GM19035 (cell line): ENCODE measurements around the gene FAM117B.

ENCODE experiments used
- ATAC-seq: cut with Tn5 transposase; IDR thresholded peaks from one replicate; pipeline ENCODE4 v1.9.1; 2021; ENCODE audit not compliant: unreplicated experiment

Gene FAM117B

DNA sequence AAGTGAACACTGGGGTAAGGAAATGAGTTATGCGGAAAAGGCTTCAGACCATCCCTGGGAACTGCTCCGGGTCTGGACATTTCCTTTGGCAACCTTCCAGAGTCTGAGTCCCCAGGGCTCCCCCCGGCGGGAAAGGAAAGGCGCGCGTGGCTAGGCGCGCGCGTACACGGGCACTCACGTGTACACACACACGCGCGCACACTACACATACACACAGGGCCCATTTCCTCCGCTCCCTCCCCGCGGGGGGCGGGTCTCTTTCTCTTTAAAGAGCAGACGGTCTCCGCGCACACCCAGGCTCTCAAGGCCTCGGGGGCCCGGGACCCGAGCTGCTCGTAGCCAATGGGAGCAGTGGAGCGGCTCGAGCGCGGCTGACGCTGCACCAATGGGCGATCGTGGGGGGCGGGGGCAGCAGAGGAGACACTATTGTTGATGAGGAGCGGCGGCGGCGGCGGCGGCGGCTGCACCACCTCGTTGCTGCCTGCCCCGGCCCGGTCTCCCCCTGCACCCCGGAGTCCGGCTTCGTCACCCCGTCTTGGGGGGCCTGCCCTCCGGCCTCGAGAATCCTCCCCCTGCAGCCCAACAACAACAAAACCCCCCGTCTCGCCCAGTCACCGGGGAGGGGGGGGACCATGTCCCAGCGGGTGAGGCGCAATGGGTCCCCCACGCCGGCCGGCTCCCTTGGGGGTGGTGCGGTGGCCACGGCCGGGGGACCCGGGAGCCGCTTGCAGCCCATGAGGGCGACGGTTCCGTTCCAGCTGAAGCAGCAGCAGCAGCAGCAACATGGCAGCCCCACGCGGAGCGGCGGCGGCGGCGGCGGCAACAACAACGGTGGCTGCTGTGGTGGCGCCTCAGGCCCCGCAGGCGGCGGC is at the start of gene FAM117B:
Gene FAM117B, plus strand, starts transcription at position 414 of the 872 bp plus-strand sequence. Its CDS starts 219 bp downstream, at position 633.
- ATAC-seq: peak; percentile 92

DNA sequence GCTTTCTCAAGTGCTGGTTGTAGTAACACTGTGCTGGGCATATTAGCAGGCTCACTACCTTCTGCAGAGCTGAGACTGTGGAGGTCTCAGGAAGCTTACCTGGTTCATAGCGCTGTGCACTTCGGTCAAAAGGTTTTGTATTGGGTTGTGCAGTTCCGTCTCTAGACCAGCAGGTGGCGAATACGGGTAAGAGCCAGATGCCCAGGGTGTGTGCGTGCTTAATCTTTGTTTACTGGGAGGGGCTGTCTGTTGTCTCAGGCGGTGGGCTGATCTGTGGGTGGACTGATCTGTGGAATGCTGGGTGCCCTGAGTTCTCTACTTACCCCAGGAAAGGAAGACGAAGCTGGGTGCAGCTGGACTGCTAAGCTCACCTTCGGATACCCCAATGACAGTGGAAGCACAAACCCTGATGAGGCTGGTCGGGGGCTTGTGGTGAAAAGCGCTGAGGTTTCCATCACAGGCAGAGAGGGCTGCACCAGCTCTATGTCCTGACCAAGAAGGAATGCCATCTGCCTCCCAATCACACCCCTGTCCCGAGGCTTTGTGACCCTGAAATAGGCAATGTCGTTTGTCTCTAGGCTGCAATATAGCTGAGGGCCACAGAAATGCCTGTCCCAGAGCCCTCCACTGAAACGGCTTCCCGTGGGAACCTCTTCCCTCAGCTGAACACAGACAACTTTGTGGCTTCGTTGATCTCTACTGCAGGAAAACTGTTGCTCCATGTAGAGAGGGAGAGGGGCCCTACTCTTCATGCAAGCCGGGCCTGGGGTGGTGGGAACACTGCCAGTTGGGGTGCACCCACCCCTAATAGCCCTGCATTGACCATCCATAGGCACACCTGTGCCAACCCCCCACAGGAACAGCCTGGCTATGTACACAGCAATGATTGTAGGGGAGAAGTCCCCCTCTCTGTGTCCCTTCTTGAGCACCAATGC is 45.9 kb upstream of the FAM117B start:
- ATAC-seq: peak; percentile 95

DNA sequence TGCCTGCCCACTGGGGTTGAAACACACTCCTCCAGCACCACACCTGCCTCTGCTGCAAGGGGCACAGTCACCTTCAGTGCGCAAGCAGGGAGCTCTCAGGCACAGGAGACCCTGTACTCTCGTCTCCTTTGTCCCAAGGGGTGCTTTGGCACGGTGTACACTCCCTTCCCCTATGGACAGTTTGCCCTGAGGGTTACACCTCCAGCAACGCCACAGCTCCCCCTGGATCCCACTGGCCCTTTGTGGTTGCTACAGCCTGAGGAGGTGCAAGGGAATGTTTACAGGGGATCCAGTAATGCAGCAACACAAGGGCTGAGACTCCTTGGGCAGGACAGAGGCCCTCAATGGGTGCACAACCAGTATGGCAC is 45.2 kb upstream of the FAM117B start:
- no peak for ATAC-seq

DNA sequence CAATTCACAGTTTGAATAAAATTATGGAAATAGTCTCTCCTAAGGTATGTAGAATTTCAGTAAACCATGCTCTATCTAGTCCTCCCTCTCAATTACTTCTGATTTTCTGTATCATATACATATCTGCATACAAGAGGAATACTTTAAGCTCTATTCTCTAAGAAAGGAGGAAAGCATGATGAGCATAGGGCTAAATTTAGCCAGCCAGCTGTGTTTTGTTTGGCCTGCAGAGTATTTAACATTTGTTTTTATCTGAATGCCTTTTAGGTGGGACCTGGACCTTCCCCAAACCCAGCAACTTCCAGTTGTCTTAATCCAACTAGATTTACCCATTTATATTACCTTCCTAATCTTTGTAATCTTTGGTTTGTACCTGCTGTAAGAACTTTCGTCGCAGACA is 42.2 kb upstream of the FAM117B start:
- ATAC-seq: no peak

DNA sequence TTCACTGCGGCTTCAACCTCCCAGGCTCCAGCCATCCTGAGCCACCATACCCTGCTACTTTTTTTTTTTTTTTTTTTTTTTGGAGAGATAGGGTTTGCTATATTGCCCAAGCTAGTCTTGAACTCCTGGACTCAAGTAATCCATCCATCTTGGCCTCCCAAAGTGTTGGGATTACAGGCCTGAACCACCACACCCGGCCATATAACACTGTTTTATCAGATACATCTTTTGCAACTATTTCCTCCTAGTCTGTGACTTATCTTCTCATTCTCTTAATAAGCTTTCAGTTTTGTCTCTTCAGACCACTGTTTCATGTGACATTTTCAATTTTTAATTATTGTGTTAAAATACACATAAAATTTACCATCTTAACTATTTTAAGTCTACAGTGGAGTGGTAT is 35.7 kb upstream of the FAM117B start:
- no peak for ATAC-seq

DNA sequence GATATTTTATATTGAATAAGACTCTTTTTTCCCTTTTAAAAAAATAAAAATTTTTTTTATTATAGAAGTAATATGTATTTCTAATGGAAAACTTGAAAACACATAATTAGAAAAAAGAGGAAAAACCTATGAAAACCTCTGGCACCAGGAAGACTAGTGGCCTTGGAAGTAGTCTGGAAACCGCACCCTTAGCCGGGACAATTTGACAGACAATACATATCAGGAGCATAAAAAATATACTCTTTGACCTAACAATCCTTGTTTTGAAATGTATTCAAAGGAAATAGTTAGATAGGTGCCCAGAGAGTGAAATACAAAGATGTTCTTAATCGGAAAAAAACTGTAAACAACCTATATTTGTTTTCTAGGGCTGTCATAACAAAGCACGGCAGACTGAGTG is 34.9 kb upstream of the FAM117B start:
- ATAC-seq: no peak

DNA sequence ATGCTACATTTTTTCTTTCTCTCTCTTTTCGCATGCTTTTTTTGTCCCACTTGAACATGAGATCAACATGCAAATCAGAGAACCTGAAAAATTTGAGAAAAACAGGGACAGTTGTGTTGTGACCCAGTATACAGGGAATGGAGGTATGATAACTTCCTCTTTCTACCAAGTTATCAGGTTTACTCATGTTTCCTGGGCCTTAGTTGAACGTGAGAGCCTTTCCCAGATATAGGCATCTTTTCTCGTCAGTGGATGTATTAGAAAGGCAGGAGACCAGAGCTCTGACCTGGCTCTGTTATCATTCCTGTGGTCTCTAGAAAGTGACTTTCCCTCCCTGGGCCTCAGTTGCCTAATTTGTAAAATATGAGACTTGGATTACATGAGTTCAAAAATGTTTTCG is 30.1 kb upstream of the FAM117B start:
- no peak for ATAC-seq

DNA sequence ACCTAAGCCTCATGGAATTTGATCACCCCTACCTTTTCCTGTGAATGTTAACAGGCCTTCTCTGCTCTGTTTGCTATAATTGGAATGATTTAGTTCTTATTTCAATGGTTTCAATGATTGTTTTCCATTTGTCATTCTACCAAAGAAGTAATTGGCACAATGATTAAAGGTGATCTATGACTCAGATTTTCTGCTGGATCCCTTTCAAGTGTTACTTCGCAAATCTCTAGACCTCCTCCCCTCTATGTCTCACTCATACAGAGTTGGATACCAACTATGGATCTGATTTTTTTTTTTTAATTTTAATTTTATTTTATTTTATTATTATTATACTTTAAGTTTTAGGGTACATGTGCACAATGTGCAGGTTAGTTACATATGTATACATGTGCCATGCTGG is 29.6 kb upstream of the FAM117B start:
- ATAC-seq: no peak

DNA sequence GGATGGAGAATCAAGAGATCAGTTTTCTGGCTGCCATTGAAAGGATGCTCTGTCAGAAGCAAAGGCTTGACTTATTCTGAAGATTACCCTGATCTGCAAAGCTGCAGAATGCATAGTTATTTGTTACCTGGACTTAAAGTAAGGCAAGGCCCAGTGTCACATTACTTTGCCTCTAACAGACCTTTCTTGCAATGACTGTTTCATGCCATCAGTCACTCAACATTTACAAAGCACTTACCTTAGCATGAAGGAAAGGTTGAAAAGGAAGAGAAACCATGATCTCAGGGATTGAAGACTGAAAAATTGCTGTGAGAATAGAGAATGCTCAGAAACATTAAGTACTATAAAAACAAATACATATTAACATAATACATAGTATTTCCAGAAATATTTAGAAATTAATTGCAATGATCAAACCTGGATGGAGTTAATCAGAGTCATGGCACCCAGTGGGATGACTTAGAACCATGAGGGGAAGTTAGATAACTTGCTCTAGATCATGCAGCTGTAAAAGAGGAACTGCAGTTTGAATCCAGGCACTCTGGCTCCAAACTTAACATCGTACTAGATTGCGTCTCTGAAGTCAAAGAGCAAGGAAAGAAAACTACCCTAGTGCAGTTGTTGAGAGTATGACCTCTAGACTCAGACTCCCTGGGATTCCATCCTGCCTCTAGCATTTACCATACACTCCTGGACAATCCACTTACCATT is 26.5 kb upstream of the FAM117B start:
- ATAC-seq: no peak

DNA sequence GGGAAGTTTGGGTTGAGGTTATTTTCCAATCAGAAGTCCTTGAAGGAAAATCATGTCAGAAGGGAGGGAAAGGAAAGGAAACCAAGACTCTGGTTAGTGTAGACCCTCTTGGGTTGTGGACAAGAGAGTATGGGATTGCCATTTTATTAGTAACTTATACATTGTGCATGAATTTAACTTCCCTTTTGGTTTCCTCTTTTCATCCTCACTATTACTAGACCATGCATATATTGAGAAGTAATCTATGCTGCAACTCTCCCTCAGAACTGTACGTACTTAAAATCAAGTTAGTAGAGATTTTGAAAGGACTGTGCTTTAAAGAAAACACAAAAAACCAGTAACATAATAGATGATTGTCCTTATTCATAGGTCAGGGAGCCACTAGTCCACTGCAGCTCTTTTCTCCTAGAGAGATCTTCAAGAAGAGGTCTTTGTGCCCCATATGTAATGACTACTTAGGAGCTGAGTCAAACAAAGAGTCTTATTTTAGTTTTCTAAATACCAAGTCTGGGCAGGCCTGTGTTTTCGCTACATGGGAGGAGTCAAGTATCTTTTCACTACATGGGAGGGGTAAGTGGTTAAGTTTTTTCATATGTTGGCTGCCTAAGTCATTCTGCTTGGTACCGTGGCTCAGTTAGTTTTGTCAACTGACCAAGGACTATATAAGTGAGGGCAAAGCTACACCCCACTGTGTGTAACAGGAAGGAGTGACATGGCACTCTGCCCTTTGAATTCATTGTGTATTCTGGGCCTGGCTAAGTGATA is 25.2 kb upstream of the FAM117B start:
- ATAC-seq: peak; percentile 94

DNA sequence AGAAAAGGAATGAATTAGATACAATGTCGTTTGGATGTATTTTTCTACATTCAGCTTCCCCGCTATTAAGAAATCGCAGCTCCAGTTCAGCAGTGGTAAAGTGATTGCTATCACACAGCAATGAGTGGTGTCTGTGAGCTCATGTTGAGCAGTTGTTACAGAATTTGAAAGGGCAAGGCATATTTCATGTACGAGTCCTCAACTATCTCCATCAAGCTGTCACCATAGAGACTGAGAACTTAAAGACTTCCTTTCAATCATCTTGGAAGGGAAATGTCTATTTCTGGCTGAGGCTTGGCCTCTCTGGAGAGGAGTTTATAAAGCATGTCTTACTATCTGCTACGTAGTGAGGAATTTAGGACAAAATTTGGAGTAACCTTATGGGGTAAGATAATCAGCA is 24.4 kb upstream of the FAM117B start:
- no peak for ATAC-seq

DNA sequence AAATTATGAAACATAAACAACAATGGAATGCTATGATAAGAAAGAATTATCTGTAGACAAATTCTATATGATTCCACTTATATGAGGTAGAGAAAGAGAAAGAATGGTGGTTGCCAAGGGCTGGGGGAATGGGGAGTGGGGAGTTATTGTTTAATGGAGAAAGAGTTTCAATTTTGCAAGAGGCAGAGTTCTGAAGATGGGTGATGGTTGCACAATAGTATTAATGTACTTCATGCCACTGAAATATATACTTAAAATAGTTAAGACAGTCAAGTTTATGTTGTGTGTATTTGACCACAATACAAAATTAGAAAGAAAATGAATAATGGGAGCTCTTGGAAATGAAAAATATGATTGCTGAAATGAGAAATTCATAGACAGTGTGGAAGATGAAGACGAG is 22.6 kb upstream of the FAM117B start:
- no peak for ATAC-seq

DNA sequence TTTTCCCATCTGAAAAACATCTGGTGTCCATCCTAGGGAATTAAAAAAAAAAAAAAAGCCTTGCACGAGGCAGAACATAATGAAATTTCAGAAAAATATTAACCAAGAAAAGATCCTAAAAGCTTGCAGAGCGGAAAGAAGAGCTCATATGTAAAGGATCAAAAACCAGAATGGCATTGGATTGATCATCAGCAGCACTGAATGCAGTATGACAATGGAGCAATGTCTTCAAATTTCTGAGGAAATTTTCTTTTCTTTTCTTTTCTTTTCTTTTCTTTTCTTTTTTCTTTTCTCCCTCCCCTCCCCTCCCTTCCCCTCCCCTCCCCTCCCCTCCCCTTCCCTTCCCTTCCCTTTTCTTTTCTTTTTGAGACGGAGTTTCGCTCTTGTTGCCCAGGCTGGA is 21.3 kb upstream of the FAM117B start:
- ATAC-seq: no peak

DNA sequence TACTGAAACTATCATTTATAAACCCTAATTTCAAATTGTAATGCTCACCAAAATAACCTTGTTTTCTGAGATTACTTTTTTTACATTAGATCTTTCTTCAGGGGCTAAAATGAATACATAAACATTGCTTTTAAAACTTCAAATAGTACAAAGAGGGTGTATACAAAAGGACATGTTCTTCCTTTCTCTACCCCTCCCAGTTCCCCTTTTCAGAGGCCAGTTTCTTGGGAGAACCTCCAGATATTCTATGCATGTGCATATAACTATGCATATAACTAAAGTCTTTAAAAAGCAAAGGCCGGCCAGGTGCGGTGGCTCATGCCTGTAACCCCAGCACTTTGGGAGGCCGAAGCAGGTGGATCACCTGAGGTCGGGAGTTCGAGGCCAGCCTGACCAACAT is 10.6 kb upstream of the FAM117B start:
- ATAC-seq: no peak

DNA sequence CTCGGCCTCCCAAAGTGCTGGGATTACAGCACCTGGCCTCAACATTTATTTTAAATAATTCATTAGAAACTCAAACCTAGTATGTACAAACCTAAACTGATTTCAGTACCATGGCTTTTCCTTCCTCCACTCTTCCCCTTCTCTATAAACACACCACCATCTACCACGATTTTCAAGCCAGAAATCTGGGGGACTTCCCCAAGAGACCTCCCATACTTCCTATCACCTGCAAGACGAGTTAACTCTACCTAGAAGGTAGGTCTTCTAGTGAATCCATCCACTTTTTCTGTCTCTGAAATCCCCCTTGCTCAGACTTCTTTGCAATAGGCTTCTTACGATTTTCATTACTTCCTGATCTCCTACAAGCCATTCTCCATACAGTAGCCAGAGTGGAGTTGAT is 7.7 kb upstream of the FAM117B start:
- no peak for ATAC-seq

DNA sequence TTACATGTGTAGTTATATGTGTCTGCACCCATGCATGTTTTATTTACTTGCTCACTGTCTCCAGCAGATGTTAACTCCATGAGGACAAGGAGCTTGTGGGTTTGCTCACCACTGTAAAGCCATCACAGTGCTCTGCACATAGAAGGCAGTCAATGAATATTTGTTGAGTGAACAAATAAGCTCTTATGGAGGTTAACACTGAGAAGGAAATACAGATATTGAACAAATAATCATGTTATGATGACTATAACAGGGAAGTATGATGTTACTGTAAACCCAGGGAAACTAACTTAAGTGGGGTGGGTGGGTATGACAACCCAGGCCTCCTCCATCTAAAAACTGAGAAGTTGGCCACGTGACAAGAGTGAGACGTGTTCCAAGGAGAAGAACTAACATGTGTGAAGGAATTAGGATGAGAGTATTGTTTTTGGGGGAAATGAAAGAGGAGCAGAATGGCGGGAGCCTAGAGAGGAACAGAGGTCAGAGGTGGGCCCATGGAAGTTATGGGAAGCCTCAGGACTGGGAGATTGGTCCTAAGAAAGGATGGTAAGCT is 6.0 kb upstream of the FAM117B start:
- no peak for ATAC-seq

DNA sequence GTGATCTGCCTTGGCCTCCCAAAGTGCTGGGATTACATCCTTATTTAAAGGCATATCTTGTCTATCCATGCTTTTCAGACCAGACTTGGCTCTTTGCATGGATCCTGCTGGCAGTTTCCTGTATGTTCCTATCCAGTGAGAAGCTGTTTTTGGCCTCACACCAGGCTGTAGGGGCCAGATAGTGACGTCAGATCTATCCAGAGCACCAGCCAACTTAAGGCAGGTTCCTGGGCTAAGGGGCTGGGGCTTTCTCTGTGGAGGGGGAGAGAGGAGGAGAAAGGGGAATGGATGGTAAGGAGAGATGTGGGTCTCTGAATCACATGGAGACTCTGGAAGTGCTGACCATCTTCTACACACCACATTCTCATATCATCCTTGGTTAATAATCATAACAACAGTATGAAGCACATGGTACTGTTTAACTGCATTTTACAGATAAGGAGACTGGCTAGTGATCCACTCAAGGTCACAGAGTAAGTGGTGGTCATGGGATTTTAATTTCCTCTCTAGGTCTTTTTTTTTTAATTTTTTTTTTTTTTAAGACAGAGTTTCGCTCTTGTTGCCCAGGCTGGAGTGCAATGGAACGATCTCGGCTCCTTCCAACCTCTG is 2.0 kb upstream of the FAM117B start:
- ATAC-seq: no peak

DNA sequence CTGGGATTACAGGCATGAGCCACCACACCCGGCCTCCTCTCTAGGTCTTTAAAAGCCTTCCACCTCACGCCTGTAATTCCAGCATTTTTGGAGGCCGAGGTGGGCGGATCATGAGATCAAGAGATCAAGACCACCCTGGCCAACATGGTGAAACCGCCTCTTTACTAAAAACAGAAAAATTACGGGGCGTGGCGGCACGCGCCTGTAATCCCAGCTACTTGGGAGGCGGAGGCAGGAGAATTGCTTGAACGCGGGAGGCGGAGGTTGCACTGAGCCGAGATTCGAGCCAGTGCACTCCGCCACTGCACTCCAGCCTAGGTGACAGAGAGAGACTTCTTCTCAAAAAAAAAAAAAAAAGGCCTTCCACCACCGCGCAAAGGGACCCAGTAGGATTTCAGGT is 1.3 kb upstream of the FAM117B start:
- no peak for ATAC-seq

DNA sequence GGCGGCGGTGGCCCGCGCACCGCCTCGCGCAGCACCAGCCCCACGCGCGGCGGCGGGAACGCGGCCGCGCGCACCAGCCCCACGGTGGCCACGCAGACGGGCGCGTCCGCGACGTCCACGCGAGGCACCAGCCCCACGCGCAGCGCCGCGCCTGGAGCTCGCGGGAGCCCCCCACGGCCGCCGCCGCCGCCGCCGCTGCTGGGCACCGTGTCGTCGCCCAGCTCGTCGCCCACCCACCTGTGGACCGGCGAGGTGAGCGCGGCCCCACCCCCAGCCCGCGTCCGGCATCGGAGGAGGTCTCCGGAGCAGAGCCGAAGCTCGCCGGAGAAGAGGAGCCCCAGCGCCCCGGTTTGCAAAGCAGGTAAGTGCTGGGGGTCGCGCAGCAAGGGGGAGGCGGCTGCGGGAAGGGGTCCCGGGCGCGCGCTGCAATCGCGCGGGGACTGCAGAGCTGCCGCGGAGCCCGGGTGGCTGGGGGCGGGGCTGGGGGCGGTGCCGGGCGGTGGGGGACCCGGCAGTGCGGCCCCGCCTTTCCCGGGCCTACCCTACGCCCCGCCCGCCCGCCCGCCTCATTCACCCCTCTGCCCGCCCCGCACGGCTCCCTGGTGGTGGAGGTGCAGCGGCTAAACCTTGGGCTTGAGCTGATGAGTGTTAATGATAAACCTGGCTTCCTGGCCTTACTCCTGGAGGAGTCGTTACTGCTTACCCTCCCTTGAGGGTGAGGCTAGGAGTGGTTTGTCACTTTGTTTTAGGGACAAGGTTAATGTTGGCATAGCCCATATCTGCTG is 851 bp downstream of the FAM117B start:
- ATAC-seq: peak; percentile 55
